Measurements from ENCODE around the gene LUZP2.

DNA sequence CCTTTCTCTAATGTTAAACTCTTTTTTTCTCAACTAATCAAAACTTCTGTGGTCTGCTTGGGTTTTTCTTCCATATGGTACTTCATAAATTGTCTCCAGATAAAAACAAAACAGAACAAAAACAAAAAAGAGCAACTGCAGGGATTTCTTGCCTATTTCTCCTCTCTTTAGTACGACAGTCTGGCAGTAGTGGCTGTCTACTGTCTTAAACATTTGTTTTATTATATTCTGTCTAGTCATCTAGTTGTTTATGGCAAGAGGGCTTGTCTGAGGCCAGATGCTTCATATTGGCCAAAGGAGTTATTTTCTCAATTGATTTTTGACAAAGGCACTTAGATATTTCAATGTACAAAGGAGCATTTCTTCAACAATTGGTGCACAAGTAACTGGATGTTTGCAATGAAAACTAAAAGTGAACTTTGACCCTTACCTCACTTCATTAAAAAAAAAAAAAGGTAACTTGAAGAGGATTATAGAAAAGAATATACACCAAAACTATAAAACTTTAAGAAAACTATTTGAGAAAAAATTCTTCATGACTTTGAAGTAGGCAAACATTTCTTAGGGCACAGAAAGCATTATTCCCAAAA, 404.2 kb downstream of the LUZP2 start:
- no peak for TF ChIP-seq CTCF (IDR thresholded peaks at IDR 0.05)
- no peak for TF ChIP-seq POLR2A (IDR thresholded peaks at IDR 0.05)
